GM18520 (cell line): ENCODE measurements around the gene FES.
"Not testable (repeated sequence)": the region's sequence is repeated elsewhere in the genome, so short reads cannot be mapped to it uniquely, and the experiment has no call there.

Experiments used
- ATAC-seq: cut with Tn5 transposase; IDR thresholded peaks from one replicate; pipeline ENCODE4 v1.9.1; 2021; ENCODE audit not compliant: unreplicated experiment

Gene FES

GRCh38 chr15:90860942-90861675 is 23.2 kb upstream of the FES start:
- no peak for ATAC-seq

- ATAC-seq: no peak
Measured at GRCh38 chr15:90862487-90862886, 21.8 kb upstream of the FES start.

GRCh38 chr15:90862964-90863778 is 21.1 kb upstream of the FES start:
- ATAC-seq: no peak

GRCh38 chr15:90863987-90864386 is 20.3 kb upstream of the FES start:
- ATAC-seq: no peak

GRCh38 chr15:90864507-90864906 is 19.8 kb upstream of the FES start:
- ATAC-seq: no peak

GRCh38 chr15:90865702-90866101 is 18.6 kb upstream of the FES start:
- no peak for ATAC-seq

GRCh38 chr15:90866161-90866715 is 18.1 kb upstream of the FES start:
- no peak for ATAC-seq

GRCh38 chr15:90866800-90867199 is 17.5 kb upstream of the FES start:
- no peak for ATAC-seq

GRCh38 chr15:90868261-90868689 is 16.0 kb upstream of the FES start, which contains the start of gene FURIN:
FURIN (plus strand) TSS chr15:90868588; CDS start chr15:90875741, 7,153 bp downstream.
- no peak for ATAC-seq

- no peak for ATAC-seq
Measured at GRCh38 chr15:90869140-90869541, 15.2 kb upstream of the FES start.

- no peak for ATAC-seq
Measured at GRCh38 chr15:90869601-90870353, 14.5 kb upstream of the FES start.

GRCh38 chr15:90870354-90871138 is 13.8 kb upstream of the FES start:
- no peak for ATAC-seq

- no peak for ATAC-seq
Measured at GRCh38 chr15:90871139-90871715, 13.1 kb upstream of the FES start.

GRCh38 chr15:90871716-90872485 is 12.4 kb upstream of the FES start:
- ATAC-seq: no peak

GRCh38 chr15:90872486-90873184 is 11.7 kb upstream of the FES start:
- no peak for ATAC-seq

- no peak for ATAC-seq
Measured at GRCh38 chr15:90873488-90873997, 10.8 kb upstream of the FES start.

GRCh38 chr15:90873998-90874605 is 10.2 kb upstream of the FES start:
- no peak for ATAC-seq

GRCh38 chr15:90874986-90875385 is 9.3 kb upstream of the FES start:
- ATAC-seq: not testable (repeated sequence)
